Stimulated activated CD4-positive, alpha-beta T cell treated with anti-CD3 and anti-CD28 coated beads, Interleukin-15, amount 100 ng/mL, for 1 hour (primary cell): ENCODE data around the gene LIX1.

Source experiments
- DNase-seq, 2 donors: peaks; one replicate each; pipeline ENCODE4 v3.0.0-alpha.2; 2020; ENCODE audit warnings: low read depth in 1 of 2, low spot score in 1 of 2

LIX1 gene

GRCh38 chr5:97077246-97077645 is 65.2 kb downstream of the LIX1 start:
- no peak for DNase-seq

DNA sequence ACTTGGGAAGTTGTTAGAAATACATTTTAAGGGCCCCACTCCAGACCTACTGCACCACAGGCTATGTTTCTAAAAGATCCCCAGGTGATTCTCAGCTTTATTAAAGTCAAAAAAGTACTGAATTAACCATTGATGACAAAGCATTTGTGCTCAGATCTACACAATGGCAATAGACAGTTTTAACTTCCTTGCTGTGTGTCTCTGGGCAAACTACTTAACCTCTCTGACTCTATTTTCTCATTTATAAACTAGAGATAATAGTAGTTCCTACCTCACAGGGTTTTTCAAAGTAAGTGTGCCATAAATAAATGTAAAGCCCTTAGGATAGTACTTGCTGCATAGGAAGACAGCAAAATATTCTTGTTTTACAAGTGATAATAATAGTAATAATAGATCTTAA is 66.3 kb downstream of the LIX1 start:
- no peak for DNase-seq

DNA sequence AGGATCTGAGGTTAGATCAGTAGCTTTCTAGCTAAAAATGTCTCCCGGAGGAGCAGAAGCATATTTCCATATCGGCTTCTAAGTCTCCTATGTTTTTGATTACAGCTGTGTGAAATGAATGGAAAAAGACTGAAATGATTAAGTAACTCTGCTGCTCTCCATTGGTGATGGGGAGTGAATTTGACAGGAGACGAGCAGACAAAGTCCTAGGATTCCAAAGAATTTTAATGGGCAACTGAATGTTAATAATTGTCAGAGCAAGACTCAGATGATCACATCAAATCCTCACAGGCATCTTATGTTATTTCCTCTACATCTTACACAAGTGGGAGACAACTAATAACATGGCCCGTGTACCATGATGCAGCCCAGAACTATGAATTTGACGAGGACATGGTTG is 66.8 kb downstream of the LIX1 start:
- DNase-seq: no peak

DNA sequence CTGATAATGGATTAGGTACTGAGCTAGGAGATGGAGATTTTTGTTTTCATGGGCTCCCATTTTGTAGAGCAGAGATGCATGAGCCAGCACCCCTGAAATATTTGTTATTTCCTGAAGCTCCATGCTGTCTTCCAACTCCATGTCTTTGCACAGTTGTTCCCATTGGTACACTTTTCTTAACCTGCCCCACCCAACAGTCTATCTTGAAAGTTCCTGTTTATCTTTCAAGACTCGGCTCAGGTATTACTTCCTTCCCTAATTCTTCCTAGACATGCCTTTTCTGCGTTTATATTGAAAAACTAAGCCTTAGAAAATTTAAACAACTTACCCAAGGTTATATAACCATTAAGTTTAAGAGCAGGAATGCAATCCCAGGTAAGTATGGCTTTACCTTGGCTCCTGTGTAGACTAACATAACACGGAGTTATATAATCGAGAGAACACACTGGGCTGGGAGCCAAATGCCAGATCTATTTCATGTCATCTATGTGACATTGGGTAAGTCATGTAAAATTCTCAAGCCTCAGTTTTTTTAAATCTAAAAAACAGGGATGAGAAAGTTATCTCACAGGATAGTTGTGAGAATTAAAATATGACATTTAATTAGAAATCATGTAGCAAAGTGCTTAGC is 67.4 kb downstream of the LIX1 start:
- DNase-seq: no peak

GRCh38 chr5:97073420-97073819 is 69.0 kb downstream of the LIX1 start:
- DNase-seq: no peak

DNA sequence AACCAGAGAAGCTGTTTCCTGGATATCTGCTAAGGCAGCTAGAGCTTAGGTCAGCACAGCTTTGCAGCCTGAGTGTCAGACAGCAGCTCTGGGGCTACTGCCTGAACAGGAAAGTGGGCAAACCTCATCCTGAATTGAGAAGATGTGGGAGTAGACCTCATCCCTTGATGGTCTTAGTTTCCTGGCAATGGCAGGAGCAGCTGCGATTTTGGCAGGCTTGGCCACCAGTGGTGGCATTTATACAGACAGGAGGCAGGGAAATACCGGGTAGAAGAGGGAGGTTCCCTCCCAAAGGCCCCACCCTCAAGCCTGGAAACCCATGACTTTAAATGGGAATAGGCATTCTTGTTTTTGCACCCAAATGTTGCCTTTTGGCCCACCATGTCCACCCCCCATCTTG is 69.7 kb downstream of the LIX1 start:
- no peak for DNase-seq

DNA sequence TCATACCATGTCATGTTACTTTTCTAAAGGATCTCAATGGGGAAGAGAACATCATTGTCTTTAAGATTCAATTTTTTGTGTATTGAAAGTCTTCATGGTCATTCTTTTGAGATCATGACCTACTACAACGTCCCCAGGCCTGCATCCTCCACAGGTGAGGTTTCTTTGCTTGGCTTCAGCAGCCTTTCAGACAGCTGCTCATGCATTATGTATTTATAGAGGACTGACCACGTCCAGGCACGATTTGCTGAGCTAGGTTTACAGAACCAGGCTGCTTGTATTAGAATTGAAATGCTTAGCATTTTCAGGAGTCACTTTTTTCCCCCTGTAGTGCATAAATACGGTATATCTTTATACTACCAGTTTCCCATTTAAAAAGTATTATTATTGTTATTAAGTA is 70.4 kb downstream of the LIX1 start:
- no peak for DNase-seq

- no peak for DNase-seq
Measured at GRCh38 chr5:97071101-97071500, 71.3 kb downstream of the LIX1 start.

DNA sequence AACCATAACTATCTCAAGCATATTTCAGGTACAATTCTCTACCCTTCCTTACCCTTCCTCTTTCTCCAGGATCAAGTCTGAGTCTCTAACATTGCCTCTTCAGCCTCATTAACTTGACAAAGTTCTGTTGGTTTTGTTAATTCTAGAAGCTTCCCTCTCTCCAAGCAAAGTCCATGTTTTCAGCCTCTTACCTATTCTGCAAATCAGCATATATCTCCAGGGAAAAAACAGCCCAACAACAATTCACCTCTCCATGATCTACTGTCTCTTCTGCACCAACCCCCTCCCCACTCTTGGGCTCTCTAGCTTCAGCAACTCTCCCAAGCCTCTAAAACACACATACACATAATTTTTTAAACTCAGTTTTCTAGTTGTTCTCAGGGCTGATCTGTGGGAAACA is 72.2 kb downstream of the LIX1 start:
- no peak for DNase-seq

- no peak for DNase-seq
Measured at GRCh38 chr5:97067296-97067850, 75.0 kb downstream of the LIX1 start.

GRCh38 chr5:97065475-97065874 is 76.9 kb downstream of the LIX1 start:
- DNase-seq: no peak

DNA sequence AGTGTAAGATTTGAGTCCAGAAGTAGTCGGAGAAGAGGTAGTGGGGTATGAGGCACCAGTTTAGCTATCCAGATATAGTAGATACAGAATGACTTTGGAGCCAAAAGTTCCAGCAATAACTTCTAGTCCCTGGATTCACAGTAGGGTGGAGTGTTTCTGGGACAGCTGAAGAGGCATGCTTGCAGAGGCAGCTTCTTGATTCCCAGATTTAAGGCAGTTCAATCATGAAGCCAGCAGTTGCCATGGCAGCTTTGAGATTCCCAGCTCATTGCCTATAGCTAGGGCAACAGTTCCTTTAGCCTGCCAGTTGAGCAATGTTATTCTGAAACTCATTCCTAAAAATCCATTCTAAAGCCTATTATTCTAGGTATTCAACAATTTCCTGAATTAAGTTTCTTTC is 79.2 kb downstream of the LIX1 start:
- no peak for DNase-seq

DNA sequence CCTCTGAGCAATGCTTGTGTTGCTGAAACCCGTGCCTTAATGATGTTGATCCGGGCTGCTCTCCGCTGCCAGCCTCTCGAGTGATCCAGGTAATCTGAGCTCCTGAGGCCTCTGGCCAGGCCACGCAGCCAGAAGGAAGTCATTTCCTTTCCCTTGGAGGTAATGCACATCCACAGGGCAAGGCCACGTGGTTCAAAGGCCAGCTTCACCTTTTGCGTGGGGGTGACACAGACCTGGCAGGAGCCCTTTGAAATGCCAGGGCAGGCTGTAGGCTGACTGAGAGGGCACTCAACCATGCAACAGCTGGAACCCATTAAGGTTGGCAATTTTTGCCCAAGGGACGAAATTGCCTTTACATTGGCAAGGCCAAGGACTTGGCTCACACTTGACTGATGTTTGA is 80.4 kb downstream of the LIX1 start:
- DNase-seq: no peak

DNA sequence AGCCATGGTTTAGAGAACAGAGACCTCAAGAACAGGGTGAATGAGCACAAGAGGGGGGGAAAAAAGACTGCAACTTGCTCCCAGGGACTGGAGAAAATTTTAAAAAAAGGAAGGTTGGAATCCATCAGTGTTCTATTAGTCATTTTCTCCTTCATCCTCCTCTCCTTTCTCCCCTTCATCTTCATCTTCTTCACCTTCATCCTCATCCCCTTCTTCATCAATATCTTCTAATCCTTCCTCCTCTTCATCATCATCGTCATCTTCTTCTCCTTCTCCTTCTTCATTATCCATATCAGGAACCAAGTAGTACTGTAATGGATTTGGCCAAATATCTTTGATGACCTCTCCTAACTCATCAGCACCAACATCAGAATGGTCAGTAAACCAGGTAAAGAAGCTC is 86.1 kb downstream of the LIX1 start:
- DNase-seq: no peak

DNA sequence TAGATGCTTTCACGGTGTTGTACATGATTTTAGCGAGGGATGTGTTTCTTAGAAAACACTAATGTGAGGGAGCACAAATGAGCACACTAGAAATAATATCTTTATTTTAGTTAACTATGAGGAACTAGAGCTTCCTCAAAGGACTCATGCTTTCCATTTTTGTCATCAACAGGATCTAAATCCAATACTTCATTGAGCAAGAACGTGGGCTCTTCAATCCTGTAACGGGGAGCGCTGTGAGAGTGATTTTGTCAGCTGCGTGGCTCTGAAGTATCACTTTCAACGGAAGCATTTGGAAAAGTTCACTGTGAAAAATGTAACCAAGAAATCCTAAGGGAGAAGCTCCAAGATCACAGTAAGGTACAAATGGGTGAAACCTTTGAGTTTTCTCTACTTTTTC is 93.2 kb downstream of the LIX1 start:
- no peak for DNase-seq

DNA sequence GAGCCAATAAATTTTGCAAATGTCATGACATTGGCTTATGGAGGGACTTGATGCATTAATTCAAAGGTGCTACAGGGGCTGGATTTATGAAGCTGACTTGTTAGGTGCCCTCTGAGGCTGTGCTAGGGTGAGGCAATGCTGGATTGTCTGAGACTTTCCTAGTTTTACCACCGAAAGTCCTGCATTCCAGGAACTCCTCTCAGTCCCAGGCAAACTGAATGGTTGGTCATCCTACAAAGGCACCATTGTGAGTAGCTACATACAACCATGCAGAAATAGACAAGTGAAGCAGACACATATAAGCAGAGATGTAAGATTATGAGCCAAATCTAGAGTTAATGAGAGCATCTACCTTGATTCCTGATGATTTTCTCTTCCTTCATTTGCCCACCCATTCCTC is 95.3 kb downstream of the LIX1 start:
- no peak for DNase-seq

DNA sequence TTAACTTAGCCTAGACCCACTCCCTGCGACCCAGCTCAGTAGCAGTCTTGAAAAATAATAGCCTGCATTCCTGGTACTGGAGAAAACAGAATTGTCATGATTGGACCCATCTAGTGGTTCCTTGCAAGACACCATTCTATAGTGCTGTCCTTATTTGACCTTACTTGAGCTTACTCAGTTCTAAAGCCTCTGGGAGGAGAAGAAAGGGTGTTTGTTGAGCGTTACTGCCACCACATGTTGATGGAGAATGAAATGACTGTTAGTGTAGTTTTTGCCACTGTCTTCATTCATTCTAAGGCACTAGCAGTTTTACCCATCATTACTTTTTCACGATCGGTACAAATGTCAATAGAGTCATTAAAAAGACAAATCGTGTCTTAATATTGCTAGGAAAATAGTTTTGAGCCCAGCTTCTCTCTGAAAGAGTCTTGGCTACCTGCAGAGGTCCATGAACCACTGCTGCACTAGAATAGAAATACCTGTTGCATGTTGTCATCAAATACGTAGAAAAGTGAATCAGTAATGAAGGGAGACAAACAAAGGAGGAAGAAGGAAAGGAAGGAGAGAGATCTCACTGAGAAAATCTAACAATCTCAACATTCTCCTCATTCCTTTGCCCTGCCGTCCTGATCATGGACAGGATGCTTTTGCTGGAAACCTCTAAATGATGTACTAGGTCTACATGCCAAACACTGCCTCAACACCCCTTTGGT is 96.0 kb downstream of the LIX1 start:
- no peak for DNase-seq

DNA sequence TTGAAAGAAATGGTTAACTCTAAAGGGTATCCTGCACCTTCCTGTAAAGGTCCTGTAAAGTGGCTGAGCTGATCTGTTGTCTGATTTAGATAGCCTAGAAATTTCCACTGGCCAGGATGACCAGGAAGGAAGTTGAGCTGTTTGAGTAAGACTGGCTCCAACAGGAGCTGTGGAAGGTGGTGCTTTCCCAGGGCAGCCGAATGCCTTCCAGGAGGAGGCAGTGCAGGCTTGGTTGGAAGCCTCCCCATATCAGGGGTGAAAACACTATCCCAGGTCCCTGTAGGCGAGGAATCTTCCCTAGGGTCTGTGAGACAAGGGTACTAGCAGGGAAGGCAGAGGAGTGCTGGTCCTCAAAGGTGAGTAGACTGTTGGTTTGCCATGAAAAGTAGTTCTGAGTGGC is 98.4 kb downstream of the LIX1 start:
- no peak for DNase-seq

GRCh38 chr5:97043511-97043910 is 98.9 kb downstream of the LIX1 start:
- no peak for DNase-seq

DNA sequence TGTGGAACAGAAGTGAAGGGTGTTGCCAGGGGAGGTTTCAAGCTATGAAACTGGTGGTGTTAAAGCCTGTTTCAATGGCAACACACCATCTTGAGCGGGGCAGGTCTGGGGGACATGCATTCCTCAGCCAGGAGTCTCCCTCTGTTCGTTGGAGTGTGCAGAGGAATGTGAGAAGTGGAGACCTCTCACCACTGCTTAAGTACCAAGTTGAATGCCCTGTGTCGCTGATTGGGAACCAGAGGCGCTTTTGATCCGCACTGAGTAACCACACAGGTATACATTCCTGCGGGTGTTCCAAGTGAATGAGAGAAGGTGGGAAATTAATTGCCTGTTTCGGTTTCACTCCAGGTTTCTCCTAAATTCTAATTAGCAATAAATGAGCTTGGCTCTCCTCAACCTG is 99.4 kb downstream of the LIX1 start:
- no peak for DNase-seq
